GM19328 (cell line): Measurements from ENCODE around the gene PHF24.
"Not testable (repeated sequence)": the region's sequence is repeated elsewhere in the genome, so short reads cannot be mapped to it uniquely, and the experiment has no call there.

Source experiments
- ATAC-seq: cut with Tn5 transposase; IDR thresholded peaks from one replicate; pipeline ENCODE4 v1.9.1; 2021; ENCODE audit warnings: mild to moderate bottlenecking, moderate library complexity; ENCODE audit not compliant: unreplicated experiment

The PHF24 gene

GRCh38 chr9:34957492-34958410 is at the start of gene PHF24:
Gene PHF24, plus strand, starts transcription at chr9:34958285. Its CDS starts 13,014 bp downstream, at chr9:34971299.
- ATAC-seq, result no peak

DNA sequence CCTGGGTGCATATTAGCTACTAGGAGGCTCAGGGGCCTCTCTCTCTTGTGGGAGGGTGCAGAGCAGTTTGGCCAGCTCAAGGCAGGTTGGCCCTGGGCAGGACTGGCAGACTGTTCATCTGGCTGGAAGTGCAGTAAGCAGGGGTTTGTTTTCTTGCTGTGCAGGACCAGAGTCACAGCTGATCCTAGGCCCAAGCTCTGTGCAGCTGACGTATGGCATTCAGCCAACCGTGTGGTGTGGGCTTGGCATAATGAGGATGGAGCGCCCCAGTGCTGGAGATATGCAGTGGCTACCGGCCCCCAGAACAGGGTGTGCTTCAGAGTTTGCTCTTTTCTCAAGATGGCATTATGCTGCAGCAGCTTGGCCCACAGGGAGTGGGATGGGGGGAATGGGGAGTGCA is 31.0 kb upstream of the PHF24 start:
- no peak for ATAC-seq

- ATAC-seq, result no peak
Observed at GRCh38 chr9:34928921-34929320, 29.2 kb upstream of the PHF24 start.

DNA sequence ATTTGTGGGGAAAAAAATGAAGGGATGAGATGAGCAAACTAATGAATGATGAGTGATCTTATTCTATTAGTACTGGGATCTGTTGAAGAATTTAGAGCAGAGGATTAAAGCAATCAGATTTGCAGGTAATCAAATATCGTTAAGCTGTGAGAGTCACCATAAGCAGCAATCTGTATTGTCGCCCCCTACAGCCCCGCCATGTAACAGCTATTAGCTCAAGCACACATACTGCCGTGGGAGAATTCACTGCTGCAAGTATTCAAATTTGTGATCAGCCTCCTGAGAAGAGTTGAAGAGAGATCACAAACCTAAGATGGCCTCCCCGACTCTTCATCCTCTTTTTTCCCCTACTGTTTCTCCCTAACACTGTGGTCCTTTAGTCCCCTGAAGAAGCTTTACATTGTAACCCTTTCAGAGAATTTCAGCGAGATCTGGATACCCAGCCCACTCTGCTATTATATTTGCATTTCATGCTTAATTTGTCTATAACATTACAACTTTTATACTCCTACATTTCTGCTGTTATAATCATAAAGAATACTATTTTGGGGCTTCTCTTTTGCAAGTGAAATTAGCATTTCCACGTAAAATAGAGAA is 28.5 kb upstream of the PHF24 start:
- no peak for ATAC-seq

- not testable (repeated sequence) for ATAC-seq
Observed at GRCh38 chr9:34939989-34940388, 18.1 kb upstream of the PHF24 start.

DNA sequence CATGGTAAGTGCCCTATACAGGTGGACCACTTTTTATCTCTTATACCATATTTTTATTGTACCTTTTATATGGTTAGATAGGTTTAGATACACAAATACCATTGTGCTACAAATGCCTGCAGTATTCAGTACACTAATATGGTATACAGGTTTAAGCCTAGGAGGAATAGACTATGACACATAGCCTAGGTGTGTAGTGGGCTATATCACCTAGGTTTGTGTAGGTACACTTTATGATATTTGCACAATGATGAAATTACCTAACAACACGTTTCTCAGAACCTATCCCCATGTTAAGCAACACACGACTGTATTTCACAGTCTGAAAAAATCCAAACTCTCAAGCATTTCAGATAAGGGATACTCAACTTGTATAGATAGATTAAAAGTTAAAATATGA is 9.6 kb upstream of the PHF24 start:
- no peak for ATAC-seq

DNA sequence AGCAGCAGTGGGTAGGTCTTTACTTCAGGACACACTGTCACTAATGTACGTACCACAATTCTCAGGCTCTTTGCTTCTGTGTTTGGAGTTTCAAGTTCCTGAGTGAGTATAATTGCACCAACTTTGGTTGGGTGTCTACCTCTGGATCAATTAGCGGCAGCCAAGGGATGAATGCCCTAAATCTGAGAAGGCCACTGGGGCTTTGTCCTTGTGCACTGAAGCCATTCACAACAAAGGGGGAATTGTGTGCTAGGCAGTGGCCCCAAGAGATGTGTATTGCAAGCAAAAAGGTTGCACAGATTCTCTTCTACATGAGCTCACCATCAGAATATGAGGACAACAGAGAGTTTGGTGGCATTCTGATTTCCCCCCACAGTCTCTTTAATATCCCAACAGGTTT is 3.9 kb upstream of the PHF24 start:
- no peak for ATAC-seq

GRCh38 chr9:34956066-34956465 is 2.0 kb upstream of the PHF24 start:
- ATAC-seq, result not testable (repeated sequence)

DNA sequence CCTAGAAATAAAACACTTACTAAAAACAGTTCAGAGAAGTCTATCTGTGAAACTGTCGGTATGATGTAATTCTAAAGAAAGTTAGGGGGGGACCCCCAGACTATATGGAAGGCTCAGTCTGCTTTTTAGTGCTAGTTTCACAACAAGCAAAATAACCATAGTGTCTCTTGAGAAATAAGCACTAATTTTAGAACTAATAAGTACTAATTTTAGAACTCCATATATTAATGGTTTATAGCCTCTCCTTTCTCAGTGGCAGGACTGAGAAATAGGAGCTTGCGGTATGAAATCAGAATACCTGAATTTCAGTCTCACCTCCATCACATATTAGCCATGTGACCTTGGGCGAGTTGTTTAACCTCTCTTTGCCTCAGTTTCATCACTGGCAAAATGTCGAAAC is 1.4 kb upstream of the PHF24 start:
- ATAC-seq, result no peak

GRCh38 chr9:34958411-34958982 is 412 bp downstream of the PHF24 start:
- ATAC-seq, result no peak

DNA sequence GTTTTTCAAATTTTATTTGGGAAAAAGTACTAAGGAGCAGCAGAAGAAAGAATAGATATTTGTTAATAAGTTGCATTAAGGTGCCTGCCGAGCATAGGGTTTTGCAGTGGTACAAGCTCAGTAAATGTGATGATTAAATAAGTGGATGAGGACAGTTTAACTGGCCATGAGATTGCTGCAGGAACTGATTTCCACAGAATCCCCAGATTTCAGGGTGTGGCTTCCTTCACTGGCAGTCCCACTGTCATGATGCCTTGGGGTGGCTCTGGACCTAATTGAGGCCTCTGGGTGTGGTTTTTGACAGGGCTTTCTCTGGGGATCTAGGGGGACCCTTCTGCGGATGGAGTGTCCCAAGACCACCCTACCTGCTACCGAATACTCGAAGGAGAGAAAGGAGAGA is 1.4 kb downstream of the PHF24 start:
- no peak for ATAC-seq

DNA sequence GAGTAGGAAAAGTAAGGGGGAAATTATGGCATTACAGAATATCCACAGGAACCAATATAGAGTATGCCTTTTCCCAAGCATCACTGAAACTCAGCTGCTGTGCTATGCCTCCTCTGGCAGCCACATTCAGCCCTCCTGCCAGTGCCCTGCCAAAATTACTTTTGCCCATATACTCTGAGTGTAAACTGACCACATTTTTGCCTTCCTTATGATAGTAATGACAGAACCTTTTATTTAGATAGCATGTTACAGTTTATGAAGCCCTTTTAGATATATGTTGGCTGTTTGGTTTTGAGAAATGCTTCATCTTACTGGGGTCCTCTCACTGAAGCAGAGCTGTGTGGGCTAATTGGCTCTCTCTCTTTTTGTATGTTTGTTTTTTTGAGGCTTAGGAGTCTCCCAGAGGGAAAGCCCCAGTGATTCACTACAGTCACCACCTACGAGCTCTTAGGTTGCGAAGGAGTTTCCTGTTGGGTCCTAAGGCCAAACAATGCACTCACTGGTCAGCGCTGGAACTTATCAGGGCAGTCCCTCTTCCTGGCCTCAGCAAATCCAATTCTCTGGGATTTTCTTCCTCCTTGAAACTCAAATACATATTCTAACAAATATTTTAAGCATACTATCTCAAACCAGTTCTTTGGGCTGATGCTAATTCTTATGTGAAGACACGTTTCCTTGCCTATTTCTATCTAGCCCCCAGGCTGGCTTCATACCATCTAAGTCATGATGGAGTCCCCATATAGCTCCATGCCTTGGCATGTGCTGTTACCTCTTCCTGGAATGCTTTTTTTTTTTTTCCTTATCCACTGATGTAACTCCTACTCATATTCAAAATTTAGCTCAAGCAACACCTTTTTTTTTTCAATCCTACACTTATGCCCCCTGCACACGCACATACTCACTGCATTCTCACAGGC is 3.7 kb downstream of the PHF24 start:
- ATAC-seq, result no peak

- no peak for ATAC-seq
Observed at GRCh38 chr9:34962546-34962945, 4.5 kb downstream of the PHF24 start.

- ATAC-seq, result no peak
Observed at GRCh38 chr9:34963552-34963951, 5.5 kb downstream of the PHF24 start.

DNA sequence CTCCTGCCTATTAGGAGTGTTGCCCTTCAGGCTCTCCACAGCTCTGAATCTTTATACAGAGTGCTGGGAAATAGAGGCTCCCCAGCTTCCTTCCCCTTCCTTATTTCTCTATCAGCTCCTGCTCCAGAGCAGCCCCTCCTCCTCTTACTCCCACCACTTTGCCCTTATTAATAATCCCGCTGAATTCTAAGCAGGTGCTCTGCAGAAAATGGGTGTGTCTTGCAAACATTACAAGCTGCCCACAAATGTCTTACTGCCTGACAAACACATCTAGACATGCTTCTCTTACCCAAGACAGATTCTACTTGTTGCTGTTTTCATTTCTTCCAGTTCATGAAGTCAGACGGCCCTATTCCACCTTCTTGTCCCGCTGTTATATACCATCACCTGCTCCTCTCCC is 6.4 kb downstream of the PHF24 start:
- ATAC-seq, result no peak

GRCh38 chr9:34971146-34971811 is 13.2 kb downstream of the PHF24 start:
- ATAC-seq, result no peak

GRCh38 chr9:34974664-34975063 is 16.6 kb downstream of the PHF24 start:
- no peak for ATAC-seq

GRCh38 chr9:34976441-34976840 is 18.4 kb downstream of the PHF24 start:
- ATAC-seq, result no peak

DNA sequence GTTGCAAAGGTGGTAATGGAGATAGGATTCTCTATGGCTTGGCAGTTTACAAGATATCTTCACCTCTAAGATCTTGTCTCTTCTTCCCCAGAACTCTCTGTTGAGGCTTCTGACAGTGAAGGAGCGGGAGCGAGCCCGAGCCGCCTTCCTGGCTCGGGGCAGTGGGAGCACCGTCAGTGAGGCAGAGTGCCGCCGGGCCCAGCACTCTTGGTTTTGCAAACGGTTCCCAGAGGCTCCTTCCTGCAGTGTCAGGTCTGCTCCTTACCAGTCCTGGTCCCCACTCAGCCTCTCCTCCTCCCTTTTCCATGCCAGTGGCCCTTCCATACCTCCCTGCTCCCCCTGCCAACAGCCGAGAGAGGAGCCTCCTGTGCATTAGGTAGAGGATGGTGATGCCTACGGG is 18.9 kb downstream of the PHF24 start:
- no peak for ATAC-seq

DNA sequence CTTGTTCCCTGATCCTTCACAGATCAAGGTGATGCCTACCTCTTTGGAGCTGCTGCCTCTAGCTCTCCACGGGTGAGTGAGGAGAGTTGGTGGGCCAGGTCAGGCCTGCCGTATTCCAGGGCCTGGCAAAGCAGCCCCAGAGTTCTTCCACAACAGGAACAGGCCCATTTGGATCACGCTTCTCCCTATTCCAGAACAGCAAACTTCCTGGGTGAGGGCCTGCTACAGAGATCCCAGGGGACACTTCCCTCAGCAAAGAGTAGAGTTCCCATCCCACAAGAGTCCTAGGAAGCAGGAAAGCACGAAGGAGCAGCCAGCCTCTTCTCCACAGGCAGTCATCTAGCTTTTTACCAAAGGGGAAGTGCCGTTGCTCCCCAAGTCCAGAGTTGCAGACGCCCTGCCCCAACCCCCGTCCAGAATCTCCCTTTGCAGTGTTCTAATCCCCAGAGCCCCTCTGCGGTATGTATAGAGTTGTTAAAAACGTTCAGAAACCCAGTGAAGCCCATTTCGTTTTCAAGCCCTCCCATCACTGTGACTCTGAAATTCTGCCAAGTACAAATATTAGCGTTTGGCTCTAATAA is 22.2 kb downstream of the PHF24 start:
- no peak for ATAC-seq
